Measurements from ENCODE around the gene DDX10. TPM values are rescaled to one million over a fixed set of nuclear protein-coding genes. Genes with fewer than 3 reads are reported as not detected.
A peak's percentile ranks its signal among the peaks of the same experiment; 100 is the strongest.

DDX10 gene
- total RNA-seq, 1 experiment from 2014 or later = 48.3 TPM

- Histone ChIP-seq H3K9ac (ENCODE audit: extremely low read depth, insufficient read length, low read length) (no peak overlapping the region), H3K79me2 (ENCODE audit: insufficient read depth, low read length) (no peaks in the 10 kb centered on the region), H3T11ph (ENCODE audit: low read length) (no peak overlapping the region), H2BK12ac (ENCODE audit: insufficient read length, low read depth, low read length) (no peak overlapping the region), H3K23me2 (ENCODE audit: insufficient read length, low read depth, low read length, poor library complexity, severe bottlenecking) (no peaks in the 10 kb centered on the region), H2BK120ac (ENCODE audit: low read depth, low read length, poor library complexity, severe bottlenecking) (no peak overlapping the region), H4K8ac (replicated peaks; ENCODE audit: insufficient read length, low read depth, low read length) (no peak overlapping the region), H4K20me1 (ENCODE audit: control insufficient read depth, insufficient read depth, insufficient read length) (no peaks in the 10 kb centered on the region), H3K4me1 (ENCODE audit: insufficient read depth, low read length) (peaks cover 4% of the 10 kb centered on the region; the same call in 1 of the 2 replicates), H2BK20ac (ENCODE audit: low read depth, low read length, poor library complexity, severe bottlenecking) (no peak overlapping the region), H2AK5ac (ENCODE audit: insufficient read length, low read length) (no peak overlapping the region), H3K14ac (ENCODE audit: insufficient read depth, low read length) (no peak overlapping the region), H3K23ac (ENCODE audit: insufficient read length, low read depth, low read length) (no peak overlapping the region), H3K56ac (ENCODE audit: insufficient read length, low read depth, low read length) (no peak overlapping the region), H2BK15ac (ENCODE audit: low read depth, low read length) (no peak overlapping the region), H2BK5ac (ENCODE audit: insufficient read length, low read length) (no peak overlapping the region), H3K27ac (ENCODE audit: insufficient read length, low read depth, low read length) (no peak overlapping the region), H3K4ac (ENCODE audit: low read depth, low read length) (no peak overlapping the region), H3K9me3 (ENCODE audit: control insufficient read depth, low read depth, low read length) (no peaks in the 10 kb centered on the region), H3K27me3 (ENCODE audit: insufficient read depth, low read length) (no peaks in the 10 kb centered on the region), H3K4me2 (ENCODE audit: insufficient read depth, insufficient read length, low read length) (no peak overlapping the region), H2AFZ (ENCODE audit: low read length) (no peak overlapping the region), H4K5ac (ENCODE audit: insufficient read length, low read depth, low read length) (no peak overlapping the region), H4K91ac (ENCODE audit: insufficient read length, low read depth, low read length) (no peak overlapping the region), H3K18ac (ENCODE audit: insufficient read length, low read depth, low read length) (no peak overlapping the region), H3K79me1 (ENCODE audit: insufficient read depth, low read depth, low read length, poor library complexity, severe bottlenecking) (no peaks in the 10 kb centered on the region)
- peaks cover 12 to 16% of the 10 kb centered on the region in 2 experiments for H3K4me1 Mint-ChIP-seq
- 0 out of 7 replicates have a peak overlapping the region, but pooled peaks of 1 of the 3 experiments have one; percentile 31 for H3K27ac Mint-ChIP-seq
- no peaks in the 10 kb centered on the region for H3K27me3 Mint-ChIP-seq (ENCODE audit: low read depth)
- no peak for TF ChIP-seq CTCF (conservative IDR thresholded peaks at IDR 0.05)
- no peak overlapping the region for H3K4me3 Mint-ChIP-seq
- H3K36me3 Mint-ChIP-seq (ENCODE audit: insufficient read depth in 1 of 3, low read depth in 3 of 3) = peaks cover 0 to 3% (median 0%) of the 10 kb centered on the region in 3 experiments; a peak in 2 of 7 replicates
- H3K9me3 Mint-ChIP-seq = no peaks in the 10 kb centered on the region
- DNase-seq = no peak
- WGBS (ENCODE audit: extremely low coverage, insufficient read length, low lambda C conversion rate) = no CpG with 5 or more reads among the region's 4 CpGs
Measured at GRCh38 chr11:108913204-108913603, 248.3 kb downstream of the DDX10 start.
